Cardiac muscle cell (in vitro differentiated cells and primary cell): Measurements from ENCODE around the gene WRAP73. TPM values are rescaled to one million over a fixed set of nuclear protein-coding genes. Genes with fewer than 3 reads are reported as not detected.

Source experiments
- DNase-seq, 2 donors: peaks; one replicate each; pipeline versions ENCODE4 v3.0.0 to v3.0.0-alpha.2; 2010 to 2017; ENCODE audit warnings: low read depth in 1 of 2, low spot score in 1 of 2
- H3K27ac ChIP-seq: fragments of 200-600 bp; sonication (generic); 2 replicates; pipeline ENCODE4 v1.5.1; 2016
- H3K27me3 ChIP-seq: fragments of 200-600 bp; sonication (generic); 2 replicates; pipeline ENCODE4 v1.6.0; 2016; ENCODE audit warnings: control low read depth
- H3K36me3 ChIP-seq: fragments of 200-600 bp; sonication (generic); 2 replicates; pipeline ENCODE4 v1.5.1; 2016; ENCODE audit warnings: control low read depth
- H3K4me1 ChIP-seq: fragments of 200-600 bp; sonication (generic); 2 replicates; pipeline ENCODE4 v1.8.1; 2017; ENCODE audit warnings: low read depth, mild to moderate bottlenecking, mixed run types
- H3K4me3 ChIP-seq: fragments of 200-600 bp; sonication (generic); 2 replicates; pipeline ENCODE4 v1.5.1; 2016; ENCODE audit warnings: mild to moderate bottlenecking
- H3K9me3 ChIP-seq: fragments of 200-600 bp; sonication (generic); 2 replicates; pipeline ENCODE4 v1.5.1; 2017; ENCODE audit warnings: low read depth, mild to moderate bottlenecking, control low read depth
- CTCF ChIP-seq: IDR thresholded peaks from 2 replicates; pipeline ENCODE4 v1.5.1; 2012; ENCODE audit warnings: low read depth, mild to moderate bottlenecking, low read length
- polyA plus RNA-seq: library from polyadenylated mRNA; unstranded; fragments of >200 nt; fragmentation: Nextera tagmentation; extraction: Ambion mirVana; gene quantifications from 2 replicates; pipeline ENCODE4 v1.2.1, GENCODE V29; 2016
- total RNA-seq: library from RNA; depleted of rRNA; stranded (reverse); fragments of >200 nt; gene quantifications from 2 replicates; pipeline ENCODE4 v1.2.3, GENCODE V29; 2016

The WRAP73 gene
- total and polyA plus RNA-seq, 2 experiments from 2014 or later: 21.6 to 25.9 TPM

- no peak for DNase-seq
- Histone ChIP-seq H3K4me1 (no peaks in the 10 kb centered on the region), H3K9me3 (no peaks in the 10 kb centered on the region), H3K36me3 (no peaks in the 10 kb centered on the region), H3K4me3 (no peak overlapping the region), H3K27me3 (peaks cover 8% of the 10 kb centered on the region), H3K27ac (no peak overlapping the region)
- TF ChIP-seq CTCF: no peak
Measured at GRCh38 chr1:3676581-3677470, 26.9 kb upstream of the WRAP73 start.

GRCh38 chr1:3675436-3675835 lies 25.5 kb upstream of the WRAP73 start:
- TF ChIP-seq CTCF: no peak
- no peaks in the 10 kb centered on the region for H3K4me1 ChIP-seq

GRCh38 chr1:3674100-3675094 lies 24.5 kb upstream of the WRAP73 start:
- no peak for TF ChIP-seq CTCF
- Histone ChIP-seq H3K27ac (no peak overlapping the region), H3K27me3 (peaks cover 28% of the 10 kb centered on the region), H3K4me3 (no peak overlapping the region), H3K36me3 (no peaks in the 10 kb centered on the region), H3K4me1 (no peaks in the 10 kb centered on the region), H3K9me3 (no peaks in the 10 kb centered on the region)
- peak in 1 of 2 donors; percentile 36 for DNase-seq

More at GRCh38 chr1:3675436-3675835, 25.5 kb upstream of the WRAP73 start:
- Histone ChIP-seq H3K9me3 (no peaks in the 10 kb centered on the region), H3K36me3 (no peaks in the 10 kb centered on the region), H3K4me3 (no peak overlapping the region), H3K27me3 (peaks cover 21% of the 10 kb centered on the region), H3K27ac (no peak overlapping the region)
- no peak for DNase-seq

GRCh38 chr1:3673381-3674099 lies 23.6 kb upstream of the WRAP73 start:
- H3K36me3 ChIP-seq: no peaks in the 10 kb centered on the region
- H3K4me1 ChIP-seq: no peaks in the 10 kb centered on the region
- no peak for TF ChIP-seq CTCF
- no peaks in the 10 kb centered on the region for H3K9me3 ChIP-seq
- no peak overlapping the region for H3K4me3 ChIP-seq
- no peak for DNase-seq
- H3K27ac ChIP-seq: no peak overlapping the region
- peaks cover 29% of the 10 kb centered on the region for H3K27me3 ChIP-seq

- H3K4me3 ChIP-seq: no peak overlapping the region
- no peaks in the 10 kb centered on the region for H3K4me1 ChIP-seq
- H3K27me3 ChIP-seq: peaks cover 29% of the 10 kb centered on the region
- TF ChIP-seq CTCF: no peak
- H3K9me3 ChIP-seq: no peaks in the 10 kb centered on the region
- no peaks in the 10 kb centered on the region for H3K36me3 ChIP-seq
- no peak for DNase-seq
- H3K27ac ChIP-seq: no peak overlapping the region
Measured at GRCh38 chr1:3672971-3673361, 23.1 kb upstream of the WRAP73 start.
